HUES48 (cell line): ENCODE data around the gene FAM199X.
A peak's percentile ranks its signal among the peaks of the same experiment; 100 is the strongest.

Experiments
- H3K27ac ChIP-seq: one replicate; pipeline ENCODE4 v1.7.0; 2013; ENCODE audit warnings: low read depth, low read length, inconsistent platforms
- H3K27me3 ChIP-seq: 2 replicates; pipeline ENCODE4 v1.6.1; 2013; ENCODE audit warnings: mild to moderate bottlenecking, low read length; ENCODE audit not compliant: control insufficient read depth, insufficient read depth
- H3K36me3 ChIP-seq: 2 replicates; pipeline ENCODE4 v1.6.1; 2013; ENCODE audit warnings: low read length; ENCODE audit not compliant: control insufficient read depth, insufficient read depth
- H3K4me1 ChIP-seq: 2 replicates; pipeline ENCODE4 v1.6.1; 2013; ENCODE audit warnings: mild to moderate bottlenecking, low read length; ENCODE audit not compliant: control insufficient read depth, insufficient read depth
- H3K4me3 ChIP-seq: 2 replicates; pipeline ENCODE4 v1.5.1; 2013; ENCODE audit warnings: mild to moderate bottlenecking, low read depth, low read length
- H3K9ac ChIP-seq: 2 replicates; pipeline ENCODE4 v1.6.1; 2013; ENCODE audit warnings: mild to moderate bottlenecking, low read depth, low read length, moderate library complexity
- H3K9me3 ChIP-seq: 2 replicates; pipeline ENCODE4 v1.6.1; 2013; ENCODE audit warnings: low read length; ENCODE audit not compliant: control insufficient read depth, insufficient read depth

The FAM199X gene

DNA sequence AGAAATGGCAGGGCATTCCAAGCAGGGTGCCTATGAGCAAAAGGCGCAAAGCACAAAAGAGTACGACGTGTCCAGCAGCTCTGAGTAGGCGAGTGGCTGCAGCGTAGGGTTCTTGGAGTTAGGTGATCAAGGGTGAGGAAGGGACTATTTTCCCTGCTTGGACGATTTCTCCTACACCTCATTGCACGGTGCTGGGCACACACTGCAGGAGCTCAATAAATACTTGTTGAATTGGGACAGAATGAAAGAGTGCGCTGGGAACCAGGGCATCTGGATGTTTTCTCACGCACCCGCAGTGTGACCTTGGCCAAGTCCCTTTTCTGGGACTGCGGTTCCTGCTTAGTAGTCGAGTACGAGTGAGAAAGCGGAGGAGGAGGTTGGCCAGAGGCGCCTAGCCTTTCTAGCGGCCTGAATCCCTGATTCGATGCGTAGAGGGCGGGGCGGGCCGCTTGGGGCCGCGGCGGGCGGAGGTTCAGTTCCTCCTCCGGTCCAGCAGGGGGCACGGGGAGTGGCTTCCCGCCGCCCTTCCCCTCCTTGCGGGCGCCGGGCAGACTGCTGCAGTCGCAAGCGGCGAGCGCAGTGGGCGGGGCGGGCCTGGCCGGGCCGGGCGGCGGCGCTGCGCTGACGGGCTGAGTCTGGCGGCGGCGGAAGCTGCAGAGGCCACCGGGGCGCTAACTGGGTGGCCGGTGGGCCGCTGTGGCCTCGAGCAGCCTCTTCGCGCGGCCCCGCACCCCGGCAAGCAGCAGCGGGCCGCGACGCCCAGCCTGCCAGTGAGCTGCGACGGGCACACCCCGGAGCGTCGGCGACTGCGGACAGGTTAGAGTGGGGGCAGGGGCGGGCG is at the start of gene FAM199X:
FAM199X (plus strand) TSS at position 560 of the 841 bp plus-strand sequence. CDS start 333 bp downstream, outside the sequence.
- Histone ChIP-seq H3K4me1 (peaks cover 15% of the 10 kb centered on the region), H3K36me3 (no peaks in the 10 kb centered on the region; the same call in 1 of the 2 replicates), H3K27ac (peak within 1 kb of the TSS; percentile 72), H3K27me3 (peaks cover 11% of the 10 kb centered on the region; the same call in 1 of the 2 replicates), H3K9ac (peak within 1 kb of the TSS; percentile 69), H3K9me3 (no peaks in the 10 kb centered on the region), H3K4me3 (peak within 1 kb of the TSS; percentile 98)

DNA sequence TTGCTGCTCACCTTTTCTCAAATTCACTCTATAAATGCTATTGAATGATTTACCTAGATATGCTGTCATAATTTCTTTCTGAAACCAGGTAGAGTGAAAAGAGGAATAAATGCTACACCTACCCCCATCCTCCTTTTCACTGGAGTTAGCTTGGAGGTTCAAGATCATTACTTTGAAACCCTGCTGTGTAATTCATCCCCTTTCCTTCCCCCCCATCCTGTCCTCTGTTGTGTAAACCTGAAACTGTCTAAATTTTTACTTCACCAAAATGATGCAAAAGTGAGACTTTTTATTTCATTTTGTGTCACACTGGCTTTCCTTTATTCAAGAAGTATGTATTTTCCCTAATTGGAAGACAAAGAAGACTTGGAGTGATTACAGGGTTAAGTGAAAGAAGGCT is 48.5 kb upstream of the FAM199X start:
- Histone ChIP-seq H3K36me3 (no peaks in the 10 kb centered on the region), H3K27ac (no peak overlapping the region), H3K27me3 (peaks cover 22% of the 10 kb centered on the region), H3K4me3 (no peak overlapping the region), H3K9ac (no peak overlapping the region), H3K4me1 (peaks cover 12% of the 10 kb centered on the region), H3K9me3 (no peaks in the 10 kb centered on the region)

DNA sequence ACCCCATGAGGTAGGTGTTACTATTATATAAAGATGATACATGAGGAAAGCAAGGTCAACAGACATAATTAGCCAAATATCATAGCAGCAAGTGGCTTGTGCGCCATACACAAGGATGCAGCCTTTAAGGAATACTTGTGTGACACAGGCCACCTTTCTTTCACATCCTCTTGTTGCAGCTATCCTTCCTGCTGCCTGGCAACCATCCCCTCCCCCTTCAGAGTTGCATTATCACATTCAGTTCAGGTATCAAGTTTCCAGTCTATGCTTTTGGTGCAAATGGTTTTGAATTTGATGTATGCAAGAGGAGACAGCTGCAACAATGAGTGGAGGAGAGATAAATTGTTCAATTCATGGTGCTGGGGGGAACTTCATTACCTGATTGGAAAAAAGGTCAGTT is 47.5 kb upstream of the FAM199X start:
- Histone ChIP-seq H3K4me1 (peaks cover 7% of the 10 kb centered on the region; the same call in 1 of the 2 replicates), H3K9ac (no peak overlapping the region), H3K4me3 (no peak overlapping the region), H3K36me3 (no peaks in the 10 kb centered on the region), H3K9me3 (no peaks in the 10 kb centered on the region), H3K27me3 (peaks cover 27% of the 10 kb centered on the region), H3K27ac (no peak overlapping the region)

DNA sequence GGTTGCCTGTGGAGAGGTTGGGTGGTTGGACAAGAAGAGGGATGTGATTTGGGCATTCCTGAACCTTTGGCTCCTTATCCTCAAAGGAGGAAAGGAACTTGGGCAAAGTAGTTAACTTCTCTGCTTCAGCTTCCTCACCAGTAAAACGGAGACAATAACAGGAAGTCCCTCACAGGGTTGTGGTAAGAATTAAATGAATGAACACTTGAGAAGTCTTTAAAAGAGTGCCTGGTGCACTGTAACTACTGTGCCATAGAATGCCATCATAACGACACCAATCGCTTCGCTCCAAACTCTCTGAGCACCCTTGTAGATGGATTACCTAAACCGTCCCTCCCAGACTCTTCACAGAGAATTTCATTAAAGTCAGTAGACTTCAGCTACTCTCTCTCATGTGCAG is 43.4 kb upstream of the FAM199X start:
- H3K4me3 ChIP-seq, result no peak overlapping the region
- H3K36me3 ChIP-seq, result no peaks in the 10 kb centered on the region
- H3K9me3 ChIP-seq, result no peaks in the 10 kb centered on the region
- H3K27me3 ChIP-seq, result peaks cover 13% of the 10 kb centered on the region; the same call in 1 of the 2 replicates
- peaks cover 3% of the 10 kb centered on the region; the same call in 1 of the 2 replicates for H3K4me1 ChIP-seq
- H3K9ac ChIP-seq, result no peak overlapping the region
- H3K27ac ChIP-seq, result no peak overlapping the region

DNA sequence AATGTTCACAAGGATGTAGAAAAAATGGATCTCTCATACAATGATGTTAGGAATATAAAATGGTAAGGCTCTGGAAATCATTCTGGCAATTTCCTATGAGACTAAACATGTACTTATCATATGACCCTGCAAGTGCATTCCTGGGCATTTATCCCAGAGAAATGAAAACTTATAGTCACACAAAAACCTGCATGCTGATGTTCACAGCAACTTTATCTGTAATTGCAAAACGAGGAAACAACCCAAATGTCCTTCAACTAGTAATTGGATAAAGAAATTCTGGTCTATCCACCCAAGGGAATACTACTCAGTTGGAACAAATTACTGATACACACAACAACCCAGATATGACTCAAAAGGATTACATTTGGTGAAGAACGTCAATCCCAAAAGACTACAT is 39.4 kb upstream of the FAM199X start:
- Histone ChIP-seq H3K4me3 (no peak overlapping the region), H3K27ac (no peak overlapping the region), H3K9me3 (no peaks in the 10 kb centered on the region), H3K27me3 (0 out of 2 replicates have a peak, but pooled peaks cover 6% of the 10 kb centered on the region), H3K9ac (no peak overlapping the region), H3K36me3 (no peaks in the 10 kb centered on the region), H3K4me1 (no peaks in the 10 kb centered on the region)

DNA sequence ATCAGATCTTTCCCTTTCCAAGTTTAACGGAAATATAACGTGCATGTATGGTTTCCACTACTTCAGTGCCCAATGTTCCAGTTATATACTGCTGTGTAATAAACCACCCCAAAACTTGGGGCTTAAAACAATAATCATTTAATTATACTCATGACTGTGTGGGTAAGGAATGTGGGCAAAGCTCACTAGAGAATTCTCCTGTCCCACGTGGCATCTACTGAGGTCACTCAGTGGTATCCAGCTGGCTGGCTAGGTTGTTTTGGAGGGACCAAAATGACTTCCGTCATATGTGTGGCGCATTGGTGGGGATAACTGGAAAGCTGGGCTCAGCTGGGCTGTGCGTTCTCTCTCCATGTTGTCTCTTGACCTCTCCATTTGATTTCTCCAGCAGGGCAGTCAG is 35.4 kb upstream of the FAM199X start:
- peaks cover 9% of the 10 kb centered on the region for H3K27me3 ChIP-seq
- no peak overlapping the region for H3K27ac ChIP-seq
- H3K4me1 ChIP-seq, result no peaks in the 10 kb centered on the region
- no peak overlapping the region for H3K9ac ChIP-seq
- H3K4me3 ChIP-seq, result no peak overlapping the region
- no peaks in the 10 kb centered on the region for H3K36me3 ChIP-seq
- H3K9me3 ChIP-seq, result no peaks in the 10 kb centered on the region

DNA sequence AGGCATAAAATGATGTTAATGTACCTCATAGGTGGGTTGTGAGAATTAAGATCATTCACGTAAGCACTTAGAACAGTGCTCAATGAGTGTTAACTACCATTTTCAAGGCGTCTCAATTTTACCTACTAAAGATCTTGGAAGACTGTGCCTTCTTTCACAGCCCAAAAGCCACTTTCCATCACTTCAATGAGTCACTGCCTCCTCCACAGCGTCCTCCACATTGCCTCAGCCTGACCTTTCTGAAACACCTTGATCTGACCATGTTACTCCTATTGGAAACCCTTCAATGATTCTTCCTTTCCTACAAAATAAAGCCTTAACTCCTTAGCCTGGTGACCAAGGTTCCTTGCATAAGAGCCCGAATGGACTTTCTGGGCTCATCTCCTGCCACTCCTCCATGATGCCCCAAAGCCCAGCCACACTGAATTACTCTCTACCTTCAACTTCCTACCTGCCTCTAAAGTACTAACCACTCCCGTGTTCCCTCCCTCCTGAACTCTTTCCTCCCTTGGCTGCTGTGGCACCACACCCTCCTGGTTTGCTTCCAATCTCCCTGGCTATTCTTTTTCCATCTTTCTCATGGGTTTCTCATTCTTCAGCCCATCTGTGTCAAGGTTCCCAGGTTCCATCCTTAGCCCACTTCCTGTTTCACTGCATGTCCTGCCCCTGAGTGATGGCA is 31.5 kb upstream of the FAM199X start:
- Histone ChIP-seq H3K4me1 (0 out of 2 replicates have a peak, but pooled peaks cover 2% of the 10 kb centered on the region), H3K27me3 (peaks cover 9% of the 10 kb centered on the region), H3K36me3 (no peaks in the 10 kb centered on the region), H3K9ac (no peak overlapping the region), H3K4me3 (no peak overlapping the region), H3K27ac (no peak overlapping the region), H3K9me3 (no peaks in the 10 kb centered on the region)

DNA sequence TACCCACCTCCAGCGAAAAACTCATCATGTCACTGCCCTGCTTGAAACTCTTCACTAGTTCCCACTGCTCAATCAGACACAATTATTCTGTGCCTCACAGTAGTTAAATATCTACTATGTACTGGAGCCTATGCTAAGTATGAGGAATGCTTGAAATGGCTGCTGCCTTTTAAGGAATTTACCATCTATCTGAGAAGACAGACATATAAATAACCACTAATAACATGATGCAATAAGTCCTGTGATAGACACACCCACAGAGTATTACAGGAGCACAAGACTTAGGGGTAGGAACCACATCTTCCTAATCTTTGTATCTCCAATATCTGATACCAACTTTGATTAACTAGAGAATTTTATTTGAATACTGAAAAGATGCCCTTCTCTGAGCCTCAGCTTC is 30.6 kb upstream of the FAM199X start:
- Histone ChIP-seq H3K4me3 (no peak overlapping the region), H3K27ac (no peak overlapping the region), H3K27me3 (peaks cover 9% of the 10 kb centered on the region), H3K36me3 (no peaks in the 10 kb centered on the region), H3K4me1 (0 out of 2 replicates have a peak, but pooled peaks cover 2% of the 10 kb centered on the region), H3K9me3 (no peaks in the 10 kb centered on the region), H3K9ac (no peak overlapping the region)

DNA sequence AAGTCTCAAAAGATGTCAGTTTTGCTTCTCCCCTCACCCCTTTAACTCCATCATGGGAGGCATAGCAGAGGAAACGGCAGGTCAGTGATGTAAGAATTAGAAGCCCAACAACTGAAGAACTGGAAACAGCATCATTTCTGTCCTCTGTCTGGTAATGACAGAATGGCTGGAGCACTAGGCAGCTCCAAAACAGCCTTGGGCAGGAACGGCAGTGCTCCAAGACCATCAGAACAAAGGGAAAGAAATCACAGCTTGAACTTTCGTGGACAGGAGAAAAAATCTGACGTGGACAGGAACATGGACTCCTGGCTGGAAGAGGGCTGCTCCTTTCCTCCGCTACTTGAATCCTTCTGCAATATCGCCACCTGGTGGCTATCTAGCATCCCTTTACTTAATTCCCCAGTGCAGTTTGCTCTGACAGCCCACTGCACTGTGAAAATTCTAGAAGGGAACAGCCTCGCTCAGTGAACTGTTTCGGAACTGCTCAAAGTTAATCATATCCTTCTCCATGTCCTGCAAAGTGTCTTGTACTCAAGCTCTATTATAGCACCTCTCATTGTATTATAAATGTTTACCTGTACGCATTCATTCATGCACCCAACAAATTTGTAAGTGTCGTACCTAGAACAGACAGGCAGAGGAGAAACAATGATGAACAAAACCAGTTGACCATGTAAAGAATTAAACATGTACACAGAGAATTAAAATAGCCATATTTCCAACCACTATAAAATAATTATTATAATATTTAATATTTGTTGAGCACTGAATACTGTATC is 29.8 kb upstream of the FAM199X start:
- H3K9ac ChIP-seq, result no peak overlapping the region
- peaks cover 9% of the 10 kb centered on the region for H3K27me3 ChIP-seq
- H3K9me3 ChIP-seq, result no peaks in the 10 kb centered on the region
- H3K4me1 ChIP-seq, result 0 out of 2 replicates have a peak, but pooled peaks cover 2% of the 10 kb centered on the region
- H3K27ac ChIP-seq, result no peak overlapping the region
- peak overlapping the region; percentile 58 for H3K4me3 ChIP-seq
- no peaks in the 10 kb centered on the region for H3K36me3 ChIP-seq

DNA sequence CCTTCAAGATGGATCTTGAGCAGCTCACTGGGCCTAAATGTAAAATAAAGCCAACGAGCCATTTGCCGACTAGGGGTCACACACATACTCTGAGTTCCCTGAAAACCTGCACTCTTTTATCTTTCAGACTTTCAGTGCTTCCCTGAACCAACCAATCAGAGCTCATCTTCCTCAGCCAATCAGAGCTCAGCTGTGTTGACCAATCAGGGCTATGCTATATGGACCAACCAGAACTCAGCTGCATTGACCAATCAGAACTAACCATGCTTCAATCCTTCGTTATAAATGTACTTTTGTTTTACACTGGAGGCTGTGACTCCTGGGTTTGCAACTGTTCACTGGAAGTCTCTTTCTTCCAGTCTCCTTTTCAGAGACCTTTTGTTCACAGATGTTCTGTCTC is 28.8 kb upstream of the FAM199X start:
- Histone ChIP-seq H3K27ac (no peak overlapping the region), H3K4me3 (no peak overlapping the region), H3K9me3 (no peaks in the 10 kb centered on the region)

More for the DNA sequence above, 28.8 kb upstream of the FAM199X start:
- Histone ChIP-seq H3K36me3 (no peaks in the 10 kb centered on the region), H3K9ac (no peak overlapping the region), H3K4me1 (0 out of 2 replicates have a peak, but pooled peaks cover 2% of the 10 kb centered on the region), H3K27me3 (peaks cover 12% of the 10 kb centered on the region)
